Spleen (tissue), 7 donors: ENCODE measurements around the gene TGFBRAP1.

Source experiments
- CTCF ChIP-seq, 11 experiments: fragments of 200-600 bp in 7 of 11; fragments of 450-650 bp in 4 of 11; sonication (generic) in 4 of 11; IDR thresholded peaks in 8 of 11; conservative IDR thresholded peaks in 3 of 11; 1 replicate in 7 of 11; 2 replicates in 4 of 11; pipeline versions ENCODE4 v1.4.0 to v1.8.0; 2016 to 2021; ENCODE audit warnings: antibody characterized with exemption in 11 of 11, inconsistent platforms in 4 of 11, mild to moderate bottlenecking in 1 of 11
- POLR2AphosphoS5 ChIP-seq, 3 donors: sonication (generic); formaldehyde crosslinking; IDR thresholded peaks; one replicate each; pipeline ENCODE4 v1.5.1; 2017; ENCODE audit warnings: antibody characterized with exemption in 3 of 3
- donor health status: DM: no; HTN: no; CAD: no; lungs with moderate emphysema.
- donor health status: DM: no; HTN: no; CAD: no.
- donor health status: DM: no; HTN: no; CAD: no.

GRCh38 chr2:105338020-105338385 lies 8.5 kb upstream of the TGFBRAP1 start:
- TF ChIP-seq CTCF (IDR thresholded peaks at IDR 0.05 in 8 of 11, conservative IDR thresholded peaks at IDR 0.05 in 3 of 11) = no peak
- no peak for TF ChIP-seq POLR2AphosphoS5 (IDR thresholded peaks at IDR 0.05)
